Suppressor macrophage treated with lipopolysaccharide for 1 hour (primary cell): ENCODE measurements around the gene EID1.
A peak's percentile ranks its signal among the peaks of the same experiment; 100 is the strongest.

Source experiments
- DNase-seq, 3 donors: peaks; one replicate each; pipeline ENCODE4 v3.0.0-alpha.2; 2020 to 2022

EID1 gene

GRCh38 chr15:48914717-48915116 lies 36.8 kb downstream of the EID1 start:
- no peak for DNase-seq

- no peak for DNase-seq
Measured at GRCh38 chr15:48915861-48916260, 37.9 kb downstream of the EID1 start.

DNA sequence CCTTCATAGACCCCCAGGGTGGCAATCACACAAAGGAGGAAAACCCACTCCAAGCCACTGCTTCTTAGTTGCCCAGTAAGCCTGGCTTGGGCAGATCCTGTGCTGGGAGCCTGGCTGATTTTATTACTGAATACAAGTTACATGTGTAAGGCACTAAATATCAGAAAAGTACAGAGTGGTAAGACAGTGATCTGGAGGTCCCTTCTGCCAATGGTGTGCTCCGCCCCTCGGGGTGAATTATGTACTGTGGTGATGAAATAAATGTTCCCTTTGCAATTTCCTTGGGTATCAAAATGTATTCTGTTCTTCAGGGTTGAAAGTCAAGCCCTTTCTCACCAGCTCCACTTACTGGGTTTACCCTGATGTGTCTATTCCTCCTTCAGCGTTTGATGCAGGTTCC lies 38.8 kb downstream of the EID1 start:
- no peak for DNase-seq

GRCh38 chr15:48922046-48922445 lies 44.1 kb downstream of the EID1 start:
- no peak for DNase-seq

- peak; percentile 33 to 61 (median 44) for DNase-seq
Measured at GRCh38 chr15:48924528-48925393, 46.8 kb downstream of the EID1 start.

GRCh38 chr15:48925714-48926223 lies 47.8 kb downstream of the EID1 start:
- DNase-seq: peak; percentile 47 to 66 (median 54)

DNA sequence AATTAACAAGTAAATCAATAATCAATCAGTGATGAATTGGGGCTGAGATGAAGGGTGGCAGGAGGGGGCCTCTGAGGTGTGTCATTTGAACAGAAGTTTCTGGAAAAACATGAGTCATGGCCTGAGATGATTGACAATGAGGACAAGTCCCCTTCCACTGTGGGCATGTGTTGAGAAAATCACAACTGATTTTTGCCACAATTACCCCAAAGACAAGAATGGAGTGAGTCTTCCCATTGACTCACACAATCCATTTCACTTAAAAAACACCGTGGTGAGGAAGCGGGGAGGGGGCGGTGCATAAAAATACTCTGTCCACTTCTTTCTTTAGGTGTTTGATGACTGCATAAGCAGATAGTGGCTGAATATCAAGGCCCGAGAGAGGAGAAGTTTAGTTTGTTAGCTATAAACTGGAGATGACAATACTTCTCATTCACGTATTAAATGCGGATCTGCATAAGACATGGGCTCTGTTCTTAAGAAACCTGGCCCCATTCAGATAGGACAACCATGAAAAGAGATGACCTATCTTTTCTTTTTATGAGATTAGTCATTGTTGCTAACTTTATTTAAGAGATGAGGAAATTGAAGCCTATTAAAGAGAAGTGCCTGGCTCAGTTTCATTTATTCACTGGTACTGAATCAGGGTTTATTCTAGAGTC lies 51.1 kb downstream of the EID1 start:
- no peak for DNase-seq

GRCh38 chr15:48929661-48930060 lies 51.7 kb downstream of the EID1 start:
- DNase-seq: no peak
